Peyer's patch (tissue), 4 donors: ENCODE results near the gene TRA2A. TPM values are rescaled to one million over a fixed set of nuclear protein-coding genes. Genes with fewer than 3 reads are reported as not detected.

Experiments used
- DNase-seq, 3 donors: peaks; one replicate each; pipeline ENCODE4 v3.0.0-alpha.2; 2017 to 2019
- H3K27ac ChIP-seq, 4 donors: fragments of 200-600 bp; sonication (generic); one replicate each; pipeline ENCODE4 v1.5.1; 2016 to 2019
- H3K27me3 ChIP-seq, 2 donors: fragments of 200-600 bp; sonication (generic); one replicate each; pipeline ENCODE4 v1.5.1; 2019
- H3K36me3 ChIP-seq, 3 donors: fragments of 200-600 bp; sonication (generic); one replicate each; pipeline ENCODE4 v1.5.1; 2016 to 2019
- H3K4me1 ChIP-seq, 4 donors: fragments of 200-600 bp; sonication (generic); one replicate each; pipeline ENCODE4 v1.5.1; 2016 to 2019
- H3K4me3 ChIP-seq, 4 donors: fragments of 200-600 bp; sonication (generic); 1 replicate in 3 of 4; 2 replicates in 1 of 4; pipeline ENCODE4 v1.5.1; 2016 to 2019; ENCODE audit warnings: mild to moderate bottlenecking in 1 of 4
- H3K9me3 ChIP-seq, 4 donors: fragments of 200-600 bp; sonication (generic); one replicate each; pipeline ENCODE4 v1.5.1; 2016 to 2019; ENCODE audit warnings: mild to moderate bottlenecking in 1 of 4
- POLR2A ChIP-seq, 2 donors: fragments of 450-650 bp; IDR thresholded peaks; one replicate each; pipeline ENCODE4 v1.5.1; 2017; ENCODE audit warnings: antibody characterized with exemption in 2 of 2, mild to moderate bottlenecking in 2 of 2, moderate library complexity in 2 of 2
- total RNA-seq, 4 donors: library from RNA; depleted of rRNA; stranded (reverse); fragments of >200 nt; gene quantifications; one replicate each; pipeline ENCODE4 v1.1.0, GENCODE V29; 2016
- TF ChIP-seq, protein P1 (sequence below), 6 experiments: fragments of 450-650 bp in 4 of 6; fragments of 200-600 bp in 2 of 6; sonication (generic) in 1 of 6; IDR thresholded peaks; one replicate each; pipeline ENCODE4 v1.5.1; 2017 to 2019; ENCODE audit warnings: antibody characterized with exemption in 6 of 6, mild to moderate bottlenecking in 3 of 6, moderate library complexity in 1 of 6

Gene TRA2A
- total RNA-seq, 4 donors from 2014 or later: 30.5 to 108 (median 56.4) TPM

- H3K27ac ChIP-seq: no peak overlapping the region
- H3K4me1 ChIP-seq: peaks cover 0 to 15% (median 9%) of the 10 kb centered on the region in 4 donors
- TF ChIP-seq, protein P1, sequence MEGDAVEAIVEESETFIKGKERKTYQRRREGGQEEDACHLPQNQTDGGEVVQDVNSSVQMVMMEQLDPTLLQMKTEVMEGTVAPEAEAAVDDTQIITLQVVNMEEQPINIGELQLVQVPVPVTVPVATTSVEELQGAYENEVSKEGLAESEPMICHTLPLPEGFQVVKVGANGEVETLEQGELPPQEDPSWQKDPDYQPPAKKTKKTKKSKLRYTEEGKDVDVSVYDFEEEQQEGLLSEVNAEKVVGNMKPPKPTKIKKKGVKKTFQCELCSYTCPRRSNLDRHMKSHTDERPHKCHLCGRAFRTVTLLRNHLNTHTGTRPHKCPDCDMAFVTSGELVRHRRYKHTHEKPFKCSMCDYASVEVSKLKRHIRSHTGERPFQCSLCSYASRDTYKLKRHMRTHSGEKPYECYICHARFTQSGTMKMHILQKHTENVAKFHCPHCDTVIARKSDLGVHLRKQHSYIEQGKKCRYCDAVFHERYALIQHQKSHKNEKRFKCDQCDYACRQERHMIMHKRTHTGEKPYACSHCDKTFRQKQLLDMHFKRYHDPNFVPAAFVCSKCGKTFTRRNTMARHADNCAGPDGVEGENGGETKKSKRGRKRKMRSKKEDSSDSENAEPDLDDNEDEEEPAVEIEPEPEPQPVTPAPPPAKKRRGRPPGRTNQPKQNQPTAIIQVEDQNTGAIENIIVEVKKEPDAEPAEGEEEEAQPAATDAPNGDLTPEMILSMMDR (IDR thresholded peaks at IDR 0.05): no peak
- TF ChIP-seq POLR2A (IDR thresholded peaks at IDR 0.05): no peak
- H3K27me3 ChIP-seq: peaks cover 7 to 49% of the 10 kb centered on the region in 2 donors
- H3K36me3 ChIP-seq: no peaks in the 10 kb centered on the region
- no peak for DNase-seq
- no peak overlapping the region for H3K4me3 ChIP-seq
- H3K9me3 ChIP-seq: peaks cover 0 to 9% (median 0%) of the 10 kb centered on the region in 4 donors
These were observed 53.6 kb downstream of the TRA2A start for GRCh38 chr7:23477962-23478866.

GRCh38 chr7:23477157-23477499 lies 54.7 kb downstream of the TRA2A start:
- no peak for TF ChIP-seq POLR2A (IDR thresholded peaks at IDR 0.05)
- TF ChIP-seq, protein P1 (IDR thresholded peaks at IDR 0.05): no peak
- peaks cover 7 to 55% of the 10 kb centered on the region in 2 donors for H3K27me3 ChIP-seq
- H3K27ac ChIP-seq: no peak overlapping the region
- H3K4me1 ChIP-seq: peaks cover 0 to 16% (median 9%) of the 10 kb centered on the region in 4 donors
- H3K36me3 ChIP-seq: no peaks in the 10 kb centered on the region
- DNase-seq: no peak
- H3K9me3 ChIP-seq: peaks cover 0 to 9% (median 0%) of the 10 kb centered on the region in 4 donors
- no peak overlapping the region for H3K4me3 ChIP-seq

GRCh38 chr7:23476286-23477156 lies 55.3 kb downstream of the TRA2A start:
- TF ChIP-seq POLR2A (IDR thresholded peaks at IDR 0.05): no peak
- TF ChIP-seq, protein P1 (IDR thresholded peaks at IDR 0.05): no peak

GRCh38 chr7:23475576-23475839 lies 56.3 kb downstream of the TRA2A start:
- TF ChIP-seq POLR2A (IDR thresholded peaks at IDR 0.05): no peak
- TF ChIP-seq, protein P1 (IDR thresholded peaks at IDR 0.05): no peak
- no peak for DNase-seq
- Histone ChIP-seq H3K27me3 (peaks cover 7 to 71% of the 10 kb centered on the region in 2 donors), H3K36me3 (no peaks in the 10 kb centered on the region), H3K4me1 (peaks cover 8 to 28% (median 13%) of the 10 kb centered on the region in 4 donors), H3K9me3 (peaks cover 0 to 9% (median 0%) of the 10 kb centered on the region in 4 donors), H3K27ac (no peak overlapping the region), H3K4me3 (no peak overlapping the region)

More at GRCh38 chr7:23476286-23477156, 55.3 kb downstream of the TRA2A start:
- peaks cover 7 to 61% of the 10 kb centered on the region in 2 donors for H3K27me3 ChIP-seq
- no peak for DNase-seq
- peaks cover 0 to 18% (median 9%) of the 10 kb centered on the region in 4 donors for H3K4me1 ChIP-seq
- H3K36me3 ChIP-seq: no peaks in the 10 kb centered on the region
- no peak overlapping the region for H3K27ac ChIP-seq
- no peak overlapping the region for H3K4me3 ChIP-seq
- H3K9me3 ChIP-seq: peaks cover 0 to 9% (median 0%) of the 10 kb centered on the region in 4 donors

- Histone ChIP-seq H3K4me1 (peaks cover 10 to 33% (median 15%) of the 10 kb centered on the region in 4 donors), H3K27me3 (peaks cover 7 to 76% of the 10 kb centered on the region in 2 donors), H3K4me3 (peak overlapping the region in 1 of 4 donors; percentile 52), H3K27ac (no peak overlapping the region), H3K36me3 (no peaks in the 10 kb centered on the region), H3K9me3 (peaks cover 0 to 9% (median 0%) of the 10 kb centered on the region in 4 donors)
- no peak for TF ChIP-seq POLR2A (IDR thresholded peaks at IDR 0.05)
- TF ChIP-seq, protein P1 (IDR thresholded peaks at IDR 0.05): no peak
- no peak for DNase-seq
These were observed 56.8 kb downstream of the TRA2A start for GRCh38 chr7:23474829-23475575.
